CD4-positive, alpha-beta T cell treated with Interferon alpha-2 for 1 hour (primary cell): ENCODE measurements around the gene CPTP.

Source experiments
- DNase-seq, 2 donors: peaks; one replicate each; pipeline ENCODE4 v3.0.0-alpha.2; 2020 to 2022

The CPTP gene

DNA sequence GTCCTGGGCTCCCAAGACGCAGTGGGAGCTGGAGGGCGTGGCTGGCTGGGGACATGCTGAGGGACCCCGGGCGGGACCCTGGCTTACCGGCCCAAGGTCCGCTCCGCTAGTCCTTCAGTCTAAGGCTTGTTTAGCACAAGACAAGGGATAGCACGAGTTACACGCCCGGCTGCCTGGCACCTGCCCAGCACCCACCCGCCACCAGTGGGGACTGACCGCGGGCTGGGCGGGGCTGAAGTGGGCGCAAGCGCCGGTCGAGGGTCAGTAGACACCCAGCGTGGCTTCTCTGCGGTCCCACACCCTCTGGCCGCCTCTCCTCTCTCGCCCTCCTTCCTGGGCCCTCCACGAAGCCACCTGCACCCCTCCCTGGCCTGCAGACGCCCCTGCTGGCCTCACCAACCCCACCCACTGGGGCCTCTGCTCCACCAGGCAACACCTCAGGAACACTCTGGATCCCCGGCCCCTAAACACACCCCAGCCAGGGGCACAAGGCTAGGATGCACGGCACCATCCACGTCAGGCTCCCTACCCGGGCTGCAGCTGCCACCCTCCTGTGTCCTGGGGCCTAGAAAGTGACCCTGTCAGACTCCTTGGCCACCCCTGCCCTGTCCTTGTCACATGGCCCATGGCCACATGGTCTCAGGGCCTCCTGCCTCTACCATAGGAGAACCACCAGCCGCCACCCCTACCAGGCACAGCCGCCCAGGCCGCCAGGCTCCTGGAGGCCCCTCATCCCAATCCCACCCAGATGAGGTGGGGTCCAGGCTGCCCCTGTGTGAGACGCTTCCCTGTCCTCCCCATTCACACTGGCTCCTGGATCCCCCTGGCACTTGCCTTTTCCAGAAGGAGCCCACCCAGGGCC lies 12.6 kb downstream of the CPTP start:
- no peak for DNase-seq

DNA sequence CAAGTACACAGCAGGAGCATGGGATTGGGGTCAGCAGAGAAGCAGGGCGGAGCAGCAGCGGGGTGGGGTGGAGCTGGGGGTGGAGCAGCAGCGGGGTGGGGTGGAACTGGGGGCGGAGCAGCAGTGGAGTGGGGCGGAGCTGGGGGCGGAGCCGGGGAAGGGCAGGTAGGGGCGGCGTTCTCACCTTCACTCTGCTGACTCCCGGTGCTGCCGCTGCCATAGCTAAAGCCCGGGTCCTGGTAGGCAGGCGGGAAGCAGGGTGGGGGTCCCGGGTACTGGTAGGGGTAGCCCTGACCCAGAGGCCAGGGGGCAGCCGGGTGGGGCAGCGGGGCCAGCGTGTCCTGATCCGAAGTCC lies 13.2 kb downstream of the CPTP start:
- DNase-seq = peak in 1 of 2 donors; percentile 45

DNA sequence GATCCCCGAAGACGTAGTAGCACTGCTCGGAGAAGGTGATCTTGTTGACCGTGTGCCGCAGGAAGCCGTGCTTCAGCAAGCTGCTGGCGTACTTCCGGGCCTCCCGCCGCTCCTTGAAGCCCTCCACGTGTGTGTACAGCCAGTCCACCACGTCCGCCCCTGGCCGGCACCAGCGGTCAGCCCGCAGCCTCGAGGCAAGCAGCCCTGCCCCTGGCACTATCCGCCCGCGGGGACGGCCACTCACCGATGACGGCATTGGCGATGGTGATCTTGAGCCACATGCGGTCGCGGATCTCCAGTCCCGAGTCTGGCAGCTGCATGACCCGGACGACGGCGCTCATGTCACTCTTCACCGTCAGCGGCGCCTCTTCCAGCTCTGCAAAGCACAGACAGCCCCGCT lies 13.7 kb downstream of the CPTP start:
- no peak for DNase-seq

DNA sequence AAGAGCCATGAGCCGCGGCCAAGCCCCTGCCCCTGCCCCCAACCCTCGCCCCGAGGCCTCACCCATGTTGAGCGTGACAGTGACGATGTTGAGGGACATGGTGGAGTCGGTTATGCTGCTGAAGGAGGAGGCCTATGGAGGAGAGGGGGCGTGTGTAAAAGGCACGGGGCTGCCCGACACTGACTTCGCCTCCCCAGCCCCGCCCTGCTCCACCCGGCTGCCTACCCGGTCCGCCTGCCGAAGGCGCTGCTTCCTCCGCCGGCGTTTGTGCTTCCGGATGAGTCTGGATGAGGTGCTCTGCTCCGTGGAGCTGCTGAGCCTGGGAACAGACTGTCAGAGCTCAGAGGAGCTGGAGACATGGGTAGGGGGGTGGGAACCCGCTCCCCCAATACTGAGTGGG lies 15.6 kb downstream of the CPTP start:
- no peak for DNase-seq

DNA sequence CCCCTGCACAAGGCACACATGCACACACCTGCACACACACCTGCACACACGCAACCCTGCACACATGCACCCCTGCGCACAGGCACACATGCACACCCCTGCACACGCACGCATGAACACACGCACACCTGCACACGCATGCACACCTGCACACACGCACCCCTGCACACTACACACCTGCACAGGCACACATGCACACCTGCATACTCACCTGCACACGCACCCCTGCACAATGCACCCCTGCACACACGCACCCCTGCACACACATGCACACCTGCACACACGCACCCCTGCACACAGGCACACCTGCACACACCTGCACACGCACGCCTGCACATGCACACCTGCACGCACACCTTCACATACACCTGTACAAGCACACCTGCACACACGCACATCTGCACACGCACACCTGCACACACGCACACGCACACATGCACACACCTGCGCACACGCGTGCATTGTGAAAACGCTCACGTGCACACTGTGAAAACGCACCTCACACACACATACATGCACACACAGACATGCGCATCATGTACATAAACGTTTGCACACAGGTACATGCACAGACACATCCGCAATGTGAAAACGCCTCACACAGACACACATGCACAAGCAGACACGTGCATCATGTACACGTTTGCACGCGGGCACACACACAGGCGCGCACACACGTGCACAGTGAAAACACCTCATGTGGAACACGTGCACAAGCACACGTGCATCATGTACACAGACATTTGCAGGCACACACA lies 16.4 kb downstream of the CPTP start:
- no peak for DNase-seq

DNA sequence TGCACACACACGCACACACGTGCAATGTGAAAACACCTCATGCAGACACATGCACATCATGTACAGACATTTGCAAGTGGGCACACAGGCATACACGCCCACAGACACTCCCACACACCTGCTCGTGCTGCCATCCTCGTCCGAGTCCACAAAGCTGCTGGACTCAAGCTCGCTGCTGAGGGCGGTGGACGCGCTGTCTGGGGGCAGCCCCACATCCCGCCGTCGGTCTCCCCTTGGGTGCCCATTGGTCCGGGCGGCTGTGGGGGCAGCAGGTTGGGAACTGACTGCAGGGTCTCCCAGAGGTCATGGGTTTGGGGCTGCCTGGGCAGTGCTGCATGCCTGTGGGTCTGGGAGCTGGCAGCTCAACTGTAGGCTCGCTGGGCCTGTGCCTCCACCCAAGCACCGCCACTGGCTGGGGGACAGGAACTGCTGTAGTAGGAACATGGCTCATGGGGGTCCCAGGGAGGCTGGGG lies 17.0 kb downstream of the CPTP start:
- no peak for DNase-seq

DNA sequence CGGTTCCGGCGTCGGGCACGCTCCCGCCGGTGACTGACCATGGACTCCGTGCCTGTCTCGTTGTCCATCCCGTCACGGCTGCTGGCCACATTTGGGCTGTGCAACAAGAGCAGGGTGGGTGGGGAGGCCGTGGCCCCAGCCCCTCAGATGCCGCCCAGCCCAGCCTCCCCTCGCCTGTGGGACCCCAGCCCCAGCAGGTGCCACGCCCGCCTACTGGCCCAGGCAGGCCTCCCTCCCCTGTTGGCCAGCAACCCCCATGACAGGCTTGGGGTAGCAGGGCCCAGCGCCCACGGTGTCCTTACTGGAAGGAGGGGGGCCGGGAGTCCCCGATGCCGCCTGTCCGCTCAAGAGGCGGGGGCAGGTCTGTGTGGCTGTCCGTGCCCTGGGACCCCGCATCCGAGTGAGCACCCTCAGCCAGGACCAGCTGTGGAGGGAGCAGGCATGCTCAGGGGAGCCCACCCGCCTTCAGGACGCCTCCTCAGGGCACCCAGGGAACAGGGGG lies 17.5 kb downstream of the CPTP start:
- no peak for DNase-seq

DNA sequence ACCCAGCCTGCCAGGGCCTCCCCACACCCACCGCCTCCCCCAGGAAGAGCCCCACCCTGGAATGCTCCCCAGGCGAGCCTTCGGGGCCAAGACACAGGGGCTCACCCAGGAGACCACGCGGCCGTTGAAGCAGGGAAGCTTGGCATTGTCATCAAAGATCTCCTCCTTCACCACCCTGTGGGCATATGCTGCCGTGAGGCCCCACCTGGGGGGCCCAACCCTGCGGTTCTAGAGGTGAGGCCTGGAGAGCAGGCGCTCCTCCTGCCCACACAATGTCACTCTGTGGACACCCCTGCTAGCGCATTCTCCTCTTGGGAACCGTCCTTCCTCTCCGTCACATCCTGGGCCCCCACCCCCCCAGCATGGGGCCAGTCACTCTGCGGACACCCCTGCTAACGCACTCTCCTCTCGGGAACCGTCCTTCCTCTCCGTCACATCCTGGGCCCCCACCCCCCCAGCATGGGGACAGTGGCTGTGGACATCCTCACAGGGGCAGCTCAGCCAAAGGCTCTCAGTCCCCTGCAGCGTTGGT lies 18.0 kb downstream of the CPTP start:
- no peak for DNase-seq

DNA sequence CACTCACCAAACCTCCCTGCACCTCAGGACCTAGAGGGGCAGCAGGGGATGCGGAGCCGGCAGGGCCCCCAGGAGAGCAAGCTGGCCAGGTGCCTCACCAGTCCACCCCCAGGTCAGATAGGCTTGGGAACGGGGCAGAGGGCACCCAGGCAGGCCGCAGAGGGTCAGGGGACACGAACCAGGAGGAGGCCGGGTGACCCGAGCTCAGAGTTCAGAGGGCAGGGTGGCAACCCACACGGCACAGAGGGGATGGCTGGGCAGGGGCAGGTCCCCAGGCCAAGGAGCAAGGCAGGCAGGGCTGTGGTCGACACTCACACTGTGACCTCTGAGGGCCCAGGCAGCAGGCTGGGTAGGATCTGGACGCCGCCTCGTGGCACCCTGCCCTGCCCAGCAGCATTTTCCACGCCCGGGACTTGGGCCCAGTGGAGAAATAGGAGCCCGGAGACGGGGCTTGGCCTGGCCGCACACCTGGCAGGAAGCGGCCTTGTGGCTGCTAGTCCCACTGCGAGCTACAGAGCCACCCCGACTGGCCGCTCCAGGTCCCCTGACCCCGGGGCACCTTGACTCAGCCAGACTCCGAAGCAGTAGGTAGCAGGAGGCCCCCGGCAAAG lies 19.3 kb downstream of the CPTP start:
- no peak for DNase-seq

DNA sequence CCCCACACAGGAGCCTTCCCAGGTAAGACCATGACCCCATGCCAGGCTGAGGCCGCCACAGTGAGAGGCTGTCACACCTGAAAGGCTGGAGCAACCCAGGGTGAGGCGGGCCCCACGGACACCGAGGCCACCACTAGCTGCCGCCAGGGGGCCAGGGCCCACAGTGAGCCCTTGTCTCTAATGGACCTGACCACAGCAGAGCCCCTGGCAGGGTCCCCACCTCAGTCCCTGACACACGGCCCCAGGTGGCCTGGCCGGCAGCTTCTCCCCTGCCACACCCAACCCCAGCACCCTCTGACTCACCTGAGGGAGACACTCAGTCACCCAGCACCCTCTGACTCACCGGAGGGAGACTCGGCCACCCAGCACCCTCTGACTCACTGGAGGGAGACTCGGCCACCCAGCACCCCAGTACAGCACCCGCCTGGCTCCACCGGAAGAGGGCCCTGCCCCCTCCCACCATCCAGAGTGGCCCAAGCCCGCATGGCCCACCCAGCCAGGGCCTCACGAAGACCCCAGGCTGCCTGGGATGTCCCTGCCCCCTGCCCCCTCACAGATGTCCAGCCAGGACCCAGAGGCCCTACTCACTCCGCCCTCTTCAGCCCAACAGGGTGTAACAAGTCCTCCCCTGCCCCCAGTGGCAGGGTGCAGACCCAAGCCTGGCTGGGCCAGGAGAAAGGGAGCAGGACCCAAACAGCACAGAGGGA lies 20.2 kb downstream of the CPTP start:
- no peak for DNase-seq

DNA sequence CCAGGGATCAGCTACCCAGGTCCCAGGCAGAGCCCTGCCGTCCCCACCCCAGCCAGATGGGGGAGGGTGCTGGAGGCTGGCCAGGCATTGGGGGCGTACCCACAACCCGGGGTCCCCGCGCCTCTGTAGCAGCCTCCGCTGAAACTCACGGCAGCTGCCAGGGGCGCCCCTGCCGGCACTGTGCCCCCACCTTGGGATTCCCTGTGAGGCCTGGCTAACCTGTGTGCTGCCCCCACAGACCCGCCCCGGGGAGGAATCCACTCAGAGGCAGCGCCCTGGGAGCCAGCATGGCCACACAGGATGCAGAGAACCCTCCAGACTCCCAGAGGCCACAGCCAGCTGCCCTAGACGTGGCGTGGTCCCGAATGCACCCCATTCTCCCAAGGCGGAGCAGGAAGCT lies 20.8 kb downstream of the CPTP start:
- DNase-seq = no peak

DNA sequence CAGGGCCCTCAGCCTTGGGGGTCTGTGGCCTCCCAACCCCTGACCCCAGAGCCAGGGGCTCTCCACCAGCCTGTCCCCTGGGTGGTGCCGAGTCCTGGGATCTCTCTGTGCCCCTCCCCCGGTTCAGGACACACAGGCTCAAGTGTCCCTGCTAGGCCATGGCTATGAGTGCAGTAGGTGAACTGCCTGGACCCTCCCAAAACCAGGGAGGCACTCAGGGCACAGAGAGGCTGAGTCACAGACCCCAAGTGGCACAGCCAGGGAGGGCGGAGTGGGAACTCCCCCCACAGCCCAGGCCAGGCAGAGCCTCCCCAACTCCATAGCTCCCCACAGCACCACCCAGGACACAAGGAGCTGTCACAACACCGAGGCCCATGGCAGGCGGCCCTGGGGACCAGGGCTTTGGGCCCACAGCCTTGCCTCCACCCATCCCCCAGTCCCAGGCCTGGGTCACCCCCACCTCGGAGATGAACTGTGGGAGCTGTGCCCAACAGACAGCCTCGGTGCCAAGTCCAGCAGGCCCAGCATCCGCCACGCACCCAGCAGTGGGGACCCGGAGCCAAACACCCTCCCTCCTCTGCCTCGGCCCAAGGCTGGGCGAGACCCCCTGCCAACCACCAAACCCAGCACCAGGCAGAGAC lies 21.4 kb downstream of the CPTP start:
- DNase-seq = no peak

DNA sequence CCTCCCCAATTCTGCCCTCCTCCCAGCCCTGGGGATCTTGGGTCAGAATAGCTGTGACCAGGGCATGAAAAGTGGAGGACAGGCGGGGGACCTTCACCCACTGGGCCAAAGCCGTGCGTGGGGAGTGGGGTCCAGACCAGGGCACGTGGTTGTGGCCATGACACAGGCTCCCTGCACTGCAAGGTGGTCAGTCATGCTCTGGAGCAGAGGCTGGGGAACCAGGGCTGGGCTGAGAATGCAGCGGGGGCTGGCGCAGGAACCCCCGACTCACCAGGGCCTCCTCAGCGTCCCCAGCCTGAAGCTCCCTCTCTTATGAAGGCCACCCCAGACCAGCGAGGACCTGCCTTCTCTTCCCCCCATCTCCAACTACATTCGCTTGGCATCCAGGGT lies 21.9 kb downstream of the CPTP start:
- DNase-seq = no peak

DNA sequence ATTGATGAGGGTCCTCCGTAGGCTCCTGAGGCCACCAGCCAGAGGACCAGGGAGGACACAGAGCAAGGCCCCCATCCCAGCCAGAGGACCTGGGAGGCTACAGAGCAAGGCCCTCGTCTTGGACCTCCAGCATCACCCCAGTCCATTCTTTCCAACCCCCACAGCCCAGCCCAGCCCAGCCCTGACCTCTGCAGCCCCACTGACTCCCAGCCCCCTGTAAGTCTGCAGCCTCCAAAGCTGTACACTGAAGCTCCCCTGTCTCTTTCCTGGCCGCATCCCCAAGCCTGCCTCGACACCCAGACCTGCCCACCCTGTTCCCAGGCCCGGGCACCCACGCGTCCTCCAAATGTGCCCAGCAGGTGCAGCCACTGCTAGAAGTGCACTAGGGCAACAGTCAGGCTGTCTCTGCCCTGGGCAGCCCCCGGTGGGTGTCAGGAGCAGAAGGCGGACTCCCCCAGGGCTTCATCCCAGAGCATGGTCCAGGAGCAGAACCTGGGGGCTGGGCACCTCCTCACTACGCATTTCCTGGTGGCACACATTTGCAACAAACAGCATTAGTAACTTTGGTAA lies 22.5 kb downstream of the CPTP start:
- no peak for DNase-seq

DNA sequence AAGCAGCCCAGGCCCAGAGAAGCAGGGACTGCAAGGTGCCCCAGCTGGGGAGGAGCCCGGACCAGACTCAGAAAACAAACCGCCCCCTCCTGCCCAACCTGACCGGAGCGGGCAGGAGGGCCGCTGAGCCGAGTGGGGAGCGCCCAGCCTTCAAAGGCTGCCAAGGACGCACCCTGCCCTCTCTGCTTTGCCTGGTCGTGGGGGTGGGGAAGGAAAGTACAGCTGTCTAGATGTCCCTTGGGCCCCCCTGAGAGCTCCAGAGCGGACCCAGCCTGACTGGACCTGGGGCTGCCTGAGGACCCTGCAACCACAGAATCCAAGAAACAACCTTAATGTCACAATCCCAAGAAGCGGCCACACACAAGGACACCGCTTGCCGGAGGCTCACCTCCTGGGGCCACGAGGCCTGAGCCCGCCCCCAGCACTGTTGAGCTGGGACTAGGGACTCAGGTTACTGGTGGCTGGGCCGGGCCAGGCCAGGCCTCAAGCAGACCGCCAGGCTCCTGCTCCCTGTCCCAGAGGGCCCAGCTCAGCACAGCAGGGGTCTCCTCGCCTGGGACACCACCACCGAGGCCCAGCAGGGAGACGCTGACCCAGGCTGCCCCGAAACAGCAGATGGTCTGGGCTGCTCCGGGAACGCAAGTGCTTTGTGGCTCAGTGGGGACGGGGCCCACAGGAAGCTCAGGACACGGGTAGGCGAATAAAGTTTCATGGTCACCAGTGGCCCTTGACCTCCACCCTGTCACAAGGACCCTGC lies 23.2 kb downstream of the CPTP start:
- no peak for DNase-seq

DNA sequence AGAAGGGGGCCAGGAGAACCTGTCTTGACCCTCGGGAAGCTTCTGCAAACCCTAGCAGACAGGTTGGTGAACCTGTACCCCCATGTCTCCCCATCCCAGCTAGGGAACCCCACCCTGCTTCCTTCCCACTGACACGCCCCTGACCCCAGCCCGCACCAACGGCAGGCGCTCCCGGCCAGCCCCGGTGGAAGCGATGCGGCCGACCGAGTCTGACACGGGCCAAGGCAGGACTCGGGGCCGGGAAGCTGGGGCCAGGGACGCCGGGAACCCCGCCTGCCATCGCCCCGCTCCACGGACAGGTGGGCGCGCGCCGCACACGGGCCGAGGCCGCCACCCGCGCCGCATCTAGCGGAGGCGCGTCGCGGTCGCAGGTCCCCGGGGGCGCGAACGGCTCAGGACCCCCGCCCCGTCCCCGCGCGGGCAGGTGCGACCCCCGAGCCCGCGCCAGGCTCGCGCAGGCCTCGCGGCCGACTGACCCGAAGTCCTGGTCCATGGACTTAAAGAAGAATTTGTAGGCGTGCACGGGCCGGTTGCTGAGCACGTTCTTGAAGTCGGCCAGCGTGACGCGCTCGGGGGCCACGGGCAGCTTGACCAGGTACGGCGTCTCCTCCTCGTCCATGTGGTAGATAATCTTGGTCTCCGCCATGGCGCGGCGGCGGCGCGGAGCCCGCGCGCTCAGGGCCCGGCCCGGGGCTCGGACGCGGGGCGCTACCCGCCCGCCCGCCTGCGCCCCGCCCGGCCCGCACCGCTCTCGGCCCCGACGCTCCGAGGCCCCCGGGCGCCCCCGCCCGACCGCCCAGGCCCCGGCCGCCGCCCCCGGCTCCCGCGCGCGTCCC lies 24.0 kb downstream of the CPTP start:
- DNase-seq = no peak

DNA sequence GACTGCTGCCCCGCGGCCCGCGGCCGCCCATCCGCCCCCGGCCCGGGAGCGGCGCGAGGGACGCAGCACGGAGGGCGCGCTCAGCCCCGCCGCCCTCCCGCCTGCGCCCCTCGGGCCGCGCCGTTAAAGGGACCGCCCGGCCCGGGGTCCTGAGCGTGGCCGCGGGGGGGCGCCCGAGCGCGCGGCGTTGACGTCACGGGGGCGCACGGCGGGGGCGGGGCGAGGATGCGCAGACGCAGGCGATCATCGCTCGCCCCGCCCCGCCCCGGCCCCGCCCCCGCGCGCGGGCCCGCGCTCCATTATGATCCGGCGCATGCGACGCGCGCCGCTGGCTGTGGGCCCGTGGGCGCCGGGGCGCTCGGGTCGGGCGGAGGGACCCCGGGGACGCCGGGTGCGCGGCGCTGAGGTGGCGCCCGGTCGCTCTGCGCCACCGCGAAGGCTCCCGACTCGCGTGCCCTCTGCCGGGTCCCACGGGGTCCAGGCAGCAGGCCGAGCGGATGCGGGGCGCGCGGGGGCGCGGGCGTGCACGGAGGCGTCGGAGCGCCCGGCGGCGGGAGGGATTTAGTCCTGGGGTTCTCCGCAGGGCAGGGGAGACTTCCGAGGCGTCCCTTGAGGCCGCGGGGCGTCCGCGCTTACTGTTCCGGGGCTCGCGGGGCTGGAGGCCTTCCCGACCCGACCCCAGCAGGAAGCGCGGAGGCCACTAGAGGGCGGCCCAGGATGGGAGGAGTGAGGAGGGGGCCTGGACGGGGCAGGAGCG lies 24.8 kb downstream of the CPTP start, which contains the start of gene DVL1:
DVL1 (minus strand) TSS at position 163 of the 757 bp plus-strand sequence. CDS start 353 bp downstream, outside the sequence.
- DNase-seq = peak; percentile 75 to 76

DNA sequence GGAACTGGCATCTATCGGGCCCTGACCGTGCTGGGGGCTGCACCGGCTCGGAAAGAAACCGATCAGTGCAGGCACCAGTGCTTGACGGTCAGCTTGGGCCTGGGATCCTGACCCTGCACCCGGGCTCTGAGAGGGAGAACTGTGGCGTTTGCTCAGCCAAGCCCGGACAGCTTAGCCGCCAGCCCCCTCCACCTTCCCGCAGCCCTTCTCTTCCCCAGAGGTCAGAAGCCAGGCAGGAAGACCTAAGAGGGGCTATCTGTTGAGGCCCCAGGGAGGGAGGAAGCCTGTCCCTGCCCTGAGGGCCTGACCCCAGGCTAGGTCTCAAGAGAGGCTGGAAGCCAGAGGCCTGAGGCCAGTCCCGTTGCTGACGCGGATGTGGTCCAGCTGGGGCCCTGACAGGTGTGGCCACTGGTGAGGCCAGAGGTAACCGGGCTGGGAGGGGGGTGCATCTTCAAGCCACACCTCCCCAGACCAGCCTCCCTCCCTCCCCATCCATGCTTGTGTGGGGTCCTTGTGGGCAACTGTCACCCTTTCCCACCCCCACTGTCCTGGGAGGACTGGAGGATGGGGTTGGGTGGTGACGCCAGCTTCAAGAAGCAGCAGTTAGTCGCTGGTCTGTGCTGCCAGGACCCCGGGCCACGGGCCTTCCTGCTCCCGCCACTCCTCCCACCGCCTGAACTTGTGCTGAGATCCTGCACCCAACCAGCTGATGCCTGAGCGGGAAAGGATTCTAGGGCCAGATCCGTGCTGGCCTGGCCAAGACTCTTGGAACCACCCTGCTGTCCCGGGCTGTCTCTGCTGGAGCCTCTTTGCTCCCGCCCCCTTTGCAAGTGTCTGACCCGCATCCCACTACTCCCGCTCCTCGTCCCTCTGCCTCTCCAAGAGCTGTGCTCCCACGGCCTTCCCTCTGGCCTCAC lies 27.2 kb downstream of the CPTP start:
- DNase-seq = no peak
